GM12891 (cell line): ENCODE results near the gene TBC1D12.

Source experiments
- PAX5 ChIP-seq: IDR thresholded peaks from 2 replicates; pipeline ENCODE4 v1.6.1; 2011; ENCODE audit warnings: low read length, moderate library complexity, mild to moderate bottlenecking; ENCODE audit not compliant: insufficient read depth, severe bottlenecking
- POLR2A ChIP-seq: IDR thresholded peaks from 2 replicates; pipeline ENCODE4 v1.6.1; 2011; ENCODE audit warnings: low read depth, low read length, control low read depth
- POLR2AphosphoS5 ChIP-seq: IDR thresholded peaks from 2 replicates; pipeline ENCODE4 v1.6.1; 2011; ENCODE audit warnings: low read depth, low read length, control low read depth
- TAF1 ChIP-seq: IDR thresholded peaks from 2 replicates; pipeline ENCODE4 v1.6.1; 2011; ENCODE audit warnings: low read depth, low read length, control low read depth

DNA sequence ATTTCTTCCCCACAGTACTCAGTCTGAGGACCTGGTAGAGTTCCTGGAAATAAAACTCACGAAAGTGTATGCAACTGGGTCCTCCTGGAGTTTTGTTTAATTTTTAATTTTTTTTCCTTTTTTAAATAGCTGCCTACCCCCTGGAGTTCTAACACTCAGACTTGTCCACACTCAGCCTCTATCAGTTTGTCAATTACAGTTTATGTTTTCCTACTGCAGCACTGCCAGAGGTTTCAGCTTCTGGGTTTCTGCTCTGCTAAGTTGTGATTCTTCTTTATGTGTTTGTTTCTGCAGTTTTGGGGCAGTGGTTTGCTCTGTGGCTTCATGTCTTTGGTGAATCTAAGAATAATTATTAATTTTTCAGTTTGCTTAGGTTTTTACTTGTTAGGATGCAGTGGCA, 59.2 kb downstream of the TBC1D12 start:
- no peak for TF ChIP-seq POLR2A
- TF ChIP-seq TAF1 = no peak
- no peak for TF ChIP-seq PAX5
- no peak for TF ChIP-seq POLR2AphosphoS5
